H1 (cell line): ENCODE measurements around the gene ADAM23. TPM values are rescaled to one million over a fixed set of nuclear protein-coding genes. Genes with fewer than 3 reads are reported as not detected.

Source experiments
- ASH2L ChIP-seq: fragments of 200-600, 300-600 bp; sonication (generic); IDR thresholded peaks from one replicate; pipeline ENCODE4 v1.7.1; 2017; ENCODE audit warnings: low read length
- MAFK ChIP-seq: IDR thresholded peaks from 2 replicates; pipeline ENCODE4 v1.6.1; 2012; ENCODE audit warnings: low read depth, mild to moderate bottlenecking, improper control_type of control experiment, low read length
- RAD21 ChIP-seq, 2 experiments: IDR thresholded peaks in 1 of 2; conservative IDR thresholded peaks in 1 of 2; 2 replicates each; pipeline ENCODE4 v1.6.1; 2011; ENCODE audit warnings: low read depth in 2 of 2, low read length in 2 of 2, improper control_type of control experiment in 1 of 2, inconsistent platforms in 1 of 2, mild to moderate bottlenecking in 1 of 2, moderate library complexity in 1 of 2
- SIRT6 ChIP-seq: IDR thresholded peaks from one replicate; pipeline ENCODE4 v1.7.1; 2012; ENCODE audit warnings: low read length, inconsistent platforms
- polyA plus RNA-seq, 7 experiments: library from polyadenylated mRNA; depleted of rRNA in 3 of 7; stranded (reverse) in 5 of 7; unstranded in 2 of 7; fragments of >200 nt in 5 of 7; fragments of 200-250 nt in 2 of 7; gene quantifications; 1 replicate in 5 of 7; 2 replicates in 1 of 7; 4 replicates in 1 of 7; pipeline versions ENCODE4 v1.2.1 to v1.2.3, GENCODE V29; 2011 to 2013; ENCODE audit warnings: missing spikeins in 2 of 7, mixed read lengths in 2 of 7
- total RNA-seq: library from RNA; stranded (reverse); fragmentation: NEBNext Ultra II Directional; extraction: Animal tissue kit (Norgen Biotek cat#: 25700); gene quantifications from 2 replicates; pipeline ENCODE4 v1.2.1, GENCODE V29; 2021

Gene ADAM23
- total and polyA plus RNA-seq, 2 of the 8 experiments (the other 6 are each of a cell fraction or from before 2014, with no cell fraction given) = 9.9 to 20.8 TPM

DNA sequence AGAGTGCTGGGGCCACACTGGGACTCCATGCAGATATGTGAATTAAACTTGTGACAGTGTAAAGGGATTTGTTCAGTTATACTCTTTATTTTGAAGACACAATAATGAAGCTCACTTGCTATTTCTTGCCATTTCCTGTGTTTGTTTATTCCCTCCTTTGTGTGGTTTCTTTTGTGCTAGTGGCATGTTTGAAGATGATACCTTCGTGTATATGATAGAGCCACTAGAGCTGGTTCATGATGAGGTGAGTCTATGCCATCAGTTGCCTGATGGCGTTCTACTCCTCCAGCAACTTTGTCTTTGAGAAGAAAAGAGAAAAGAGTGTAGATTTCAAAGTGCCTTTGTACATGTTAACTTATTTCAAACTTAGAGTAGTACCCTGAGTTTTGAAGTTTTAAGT lies 99.7 kb downstream of the ADAM23 start (continued):
- TF ChIP-seq RAD21 (IDR thresholded peaks at IDR 0.05 in 1 of 2, conservative IDR thresholded peaks at IDR 0.05 in 1 of 2; ENCODE audit: low read depth in 2 of 2, low read length in 2 of 2) = no peak
- TF ChIP-seq MAFK = no peak
- TF ChIP-seq SIRT6 = no peak
- no peak for TF ChIP-seq ASH2L
- TF ChIP-seq, all 59 proteins: peak for 0
